HG02870 (cell line): ENCODE data around the gene ACTN1.

Source experiments
- ATAC-seq: cut with Tn5 transposase; IDR thresholded peaks from one replicate; pipeline ENCODE4 v1.9.1; 2021; ENCODE audit warnings: mild to moderate bottlenecking, moderate library complexity; ENCODE audit not compliant: unreplicated experiment

ACTN1 gene

DNA sequence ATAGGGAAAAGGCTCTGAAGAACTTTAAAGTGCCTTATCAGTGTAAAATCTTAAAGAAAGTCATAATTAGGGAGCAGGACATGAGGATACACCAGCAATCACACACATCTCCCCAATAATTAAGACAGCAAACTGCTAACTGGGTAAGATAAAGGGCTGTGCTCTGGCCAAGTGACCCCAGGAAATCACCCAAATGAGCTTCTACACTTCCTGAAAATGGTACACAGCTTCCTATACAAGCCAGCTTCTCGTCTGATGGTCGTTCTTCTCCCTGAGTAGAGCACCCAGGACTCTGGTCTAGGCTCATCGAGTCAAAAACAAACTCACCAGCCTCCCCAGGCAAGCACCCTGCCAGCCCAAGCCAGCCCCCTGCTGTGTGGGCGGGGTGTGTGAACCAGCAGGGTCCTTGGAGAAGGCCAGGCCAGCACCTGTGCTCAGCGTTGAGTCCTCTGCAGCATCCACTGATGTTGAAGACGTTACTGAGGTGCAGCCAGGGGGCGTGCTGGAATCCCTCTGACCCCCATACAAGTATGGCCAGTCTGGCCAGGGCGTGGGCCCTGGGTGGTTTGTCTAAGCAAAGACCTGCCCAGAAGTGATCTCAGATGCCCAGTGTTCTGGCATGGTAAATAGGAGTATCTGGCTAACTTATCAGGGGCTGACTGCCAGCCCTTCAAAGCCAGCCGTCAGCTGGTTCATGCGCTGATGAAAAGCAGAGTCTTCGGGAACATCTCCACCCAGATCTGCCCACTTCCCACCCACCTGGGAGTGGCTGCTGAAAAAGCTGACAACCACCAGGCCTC is 41.4 kb downstream of the ACTN1 start:
- no peak for ATAC-seq

DNA sequence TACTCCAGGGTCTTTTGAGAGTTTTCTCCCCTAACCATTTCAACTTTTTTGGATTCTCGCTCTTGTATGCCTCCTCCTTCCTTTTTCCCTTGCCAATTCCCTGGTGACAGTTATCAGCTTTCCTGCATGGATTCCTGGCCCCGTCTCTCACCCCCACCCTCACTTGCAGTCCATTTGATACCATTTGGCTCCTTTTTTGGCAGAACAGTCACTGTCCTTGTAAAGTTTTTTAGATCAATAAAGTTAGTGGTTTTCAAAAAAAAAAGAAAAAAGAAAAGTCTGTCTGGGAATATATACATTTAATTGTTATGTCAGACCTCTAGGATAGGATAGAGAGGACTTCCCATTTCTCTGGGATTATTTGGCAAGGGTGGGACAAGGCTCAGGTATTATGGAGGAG is 42.1 kb downstream of the ACTN1 start:
- ATAC-seq, result no peak

DNA sequence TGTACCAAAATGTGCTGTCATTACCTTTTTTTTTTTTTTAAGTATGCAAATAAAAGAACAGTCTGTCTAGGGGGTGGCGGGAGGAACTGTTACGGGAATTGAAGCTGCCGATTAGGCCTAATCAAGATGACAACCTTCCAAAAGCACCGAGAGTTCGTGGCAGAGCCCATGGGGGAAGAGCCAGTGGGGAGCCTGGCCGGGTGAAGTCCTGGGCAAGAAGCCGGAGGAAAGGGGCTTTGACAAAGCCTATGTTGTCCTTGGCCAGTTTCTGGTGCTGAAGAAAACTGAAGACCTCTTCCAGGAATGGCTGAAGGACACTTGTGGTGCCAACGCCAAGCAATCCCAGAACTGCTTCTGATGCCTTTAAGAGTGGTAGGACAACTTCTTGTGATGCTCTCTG is 42.6 kb downstream of the ACTN1 start:
- ATAC-seq, result no peak

DNA sequence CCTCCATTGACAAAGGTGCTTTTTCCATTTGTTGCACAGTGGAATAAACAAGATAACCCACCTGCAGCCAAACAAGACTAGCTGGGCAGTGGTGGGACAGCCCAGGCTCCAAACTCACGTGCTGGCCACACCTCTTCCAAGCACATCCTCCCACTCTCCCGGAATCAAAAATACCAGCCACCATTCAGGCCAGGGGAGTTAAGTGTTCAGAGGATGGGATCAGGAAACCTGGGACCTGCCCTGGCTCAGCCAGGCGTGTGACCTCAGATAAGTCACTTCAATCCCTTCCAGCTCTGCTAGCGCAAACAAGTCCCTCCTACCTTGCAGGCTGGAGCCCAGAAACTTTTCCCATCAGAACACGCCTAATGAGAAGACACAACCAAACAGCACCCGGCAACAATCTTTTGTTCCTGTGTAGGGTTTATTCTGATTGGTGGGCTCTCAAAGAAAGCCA is 43.3 kb downstream of the ACTN1 start:
- no peak for ATAC-seq

DNA sequence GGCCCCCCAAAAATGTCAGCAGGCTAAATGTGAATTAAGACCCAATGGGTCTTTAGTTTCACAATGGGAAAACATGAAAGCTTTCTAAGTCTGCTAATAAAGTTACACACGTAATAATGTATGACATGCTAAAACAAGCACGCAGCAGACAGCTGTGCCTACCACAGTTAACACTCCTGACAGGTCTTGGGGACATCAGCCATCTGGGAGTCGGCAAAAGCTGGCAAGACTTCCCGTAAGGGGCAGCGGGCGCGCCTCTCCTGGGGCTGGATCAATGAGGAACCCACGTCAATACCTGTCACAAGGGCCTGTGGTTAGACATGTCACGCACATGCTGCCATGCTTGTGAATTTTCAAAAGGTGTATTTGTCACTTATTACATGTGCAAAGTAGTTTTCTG is 45.0 kb downstream of the ACTN1 start:
- no peak for ATAC-seq

DNA sequence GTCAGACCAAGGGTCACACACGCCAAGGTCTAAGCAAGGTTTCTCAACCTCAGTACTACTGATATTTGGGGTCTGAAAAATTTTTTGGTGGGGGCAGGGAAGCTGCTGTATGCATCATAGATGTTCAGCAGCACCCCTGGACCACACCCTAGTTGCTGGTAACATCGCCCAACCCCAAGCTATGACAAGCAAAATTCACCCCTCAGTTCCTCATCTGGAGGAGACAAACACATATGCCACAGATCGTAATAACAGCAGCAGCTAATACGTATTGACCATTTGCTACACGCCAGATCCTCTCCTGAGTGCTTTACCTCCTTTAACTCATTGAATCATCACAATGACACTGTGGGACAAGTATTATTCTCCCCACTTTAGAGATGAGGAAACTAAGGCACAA is 46.4 kb downstream of the ACTN1 start:
- ATAC-seq, result no peak

DNA sequence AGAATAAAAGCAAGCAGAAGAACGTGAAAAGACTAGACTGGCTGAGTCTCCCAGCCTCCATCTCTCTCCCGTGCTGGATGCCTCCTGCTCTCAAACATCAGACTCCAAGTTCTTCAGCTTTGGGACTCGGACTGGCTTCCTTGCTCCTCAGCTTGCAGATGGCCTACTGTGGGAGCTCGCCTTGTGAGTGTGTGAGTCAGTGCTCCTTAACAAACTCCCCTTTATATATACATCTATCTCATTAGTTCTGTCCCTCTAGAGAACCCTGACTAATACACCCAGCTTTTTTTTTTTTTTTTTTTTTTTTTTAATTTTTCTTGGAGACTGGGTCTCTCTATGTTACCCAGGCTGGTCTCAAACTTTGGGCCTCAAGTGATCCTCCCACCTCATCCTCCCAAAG is 46.9 kb downstream of the ACTN1 start:
- no peak for ATAC-seq

DNA sequence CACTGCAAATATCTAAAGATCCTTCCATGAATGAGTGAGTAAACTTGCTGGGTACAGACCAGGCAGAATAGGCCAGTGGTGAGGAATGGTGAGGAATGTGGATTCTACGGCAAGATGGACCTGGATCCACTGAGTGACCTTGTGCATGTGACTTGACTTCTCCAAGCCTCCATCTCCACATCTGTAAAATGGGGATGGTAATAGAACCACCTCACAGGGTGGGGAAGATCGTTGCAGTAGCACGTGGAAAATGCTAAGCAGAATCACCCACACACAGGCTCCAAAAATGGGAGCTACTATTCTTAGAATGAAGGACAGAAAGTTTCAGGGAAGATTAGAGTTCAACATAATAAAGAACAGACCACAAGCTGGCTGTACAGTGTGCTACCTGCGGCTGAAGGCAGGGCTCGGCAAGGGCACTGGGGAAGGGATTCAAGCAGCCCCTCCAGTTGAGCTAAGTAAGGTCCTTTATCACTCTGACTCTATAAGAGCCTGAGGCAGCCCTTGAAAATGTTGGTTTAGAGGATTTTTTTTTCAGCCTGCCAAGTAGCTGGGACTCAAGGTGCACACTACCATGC is 47.5 kb downstream of the ACTN1 start:
- no peak for ATAC-seq

DNA sequence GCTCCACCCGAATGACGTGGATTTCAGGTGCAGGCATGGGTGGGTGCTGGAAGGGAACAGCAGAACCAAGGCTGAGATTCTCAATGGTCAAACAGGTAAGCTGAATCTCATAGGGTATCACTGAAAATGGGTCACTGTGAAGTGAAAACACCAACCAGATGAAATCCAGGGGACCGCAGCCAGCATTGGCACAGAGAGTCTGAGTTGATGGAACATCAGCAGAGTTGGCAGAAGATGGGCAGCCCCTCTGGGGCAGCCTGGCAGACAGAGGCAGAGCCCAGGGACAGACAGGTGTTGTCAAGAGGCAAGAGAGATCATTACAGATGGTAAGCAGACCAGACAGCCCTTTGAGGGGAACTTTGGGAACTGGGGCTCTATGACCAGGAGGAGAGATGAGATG is 48.0 kb downstream of the ACTN1 start:
- no peak for ATAC-seq

DNA sequence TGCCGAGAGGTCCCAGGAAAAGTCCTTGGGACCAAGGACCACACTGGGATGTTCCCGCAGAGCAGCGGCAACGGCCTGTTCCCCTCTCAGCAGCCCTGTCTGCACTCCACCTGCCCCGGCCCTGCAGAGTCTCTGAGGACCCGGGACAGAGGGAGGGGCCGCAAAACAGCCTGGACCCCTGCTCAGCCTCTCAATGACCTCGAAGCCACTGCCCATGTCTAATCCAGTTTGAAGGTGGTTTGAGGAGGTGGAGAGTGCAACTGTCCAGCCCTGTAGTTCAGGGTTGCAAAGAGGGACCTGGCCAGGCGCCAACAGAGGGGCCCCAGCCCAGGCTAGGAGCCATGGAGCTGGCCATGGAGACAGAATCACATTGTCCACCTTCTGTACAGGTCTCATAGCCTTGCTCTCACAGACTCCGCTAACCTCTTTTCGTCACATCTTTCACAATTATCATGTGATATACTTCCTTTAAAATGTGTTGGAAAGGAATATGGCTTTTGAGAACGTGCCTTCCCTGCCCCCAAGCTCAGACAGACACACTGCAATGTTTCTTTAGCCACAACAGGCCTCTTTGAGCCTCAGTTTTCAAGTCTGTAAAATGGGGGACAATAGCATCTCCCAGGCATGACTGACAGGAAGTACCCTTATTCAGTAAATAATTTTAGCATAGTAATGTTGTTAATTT is 49.3 kb downstream of the ACTN1 start:
- no peak for ATAC-seq

DNA sequence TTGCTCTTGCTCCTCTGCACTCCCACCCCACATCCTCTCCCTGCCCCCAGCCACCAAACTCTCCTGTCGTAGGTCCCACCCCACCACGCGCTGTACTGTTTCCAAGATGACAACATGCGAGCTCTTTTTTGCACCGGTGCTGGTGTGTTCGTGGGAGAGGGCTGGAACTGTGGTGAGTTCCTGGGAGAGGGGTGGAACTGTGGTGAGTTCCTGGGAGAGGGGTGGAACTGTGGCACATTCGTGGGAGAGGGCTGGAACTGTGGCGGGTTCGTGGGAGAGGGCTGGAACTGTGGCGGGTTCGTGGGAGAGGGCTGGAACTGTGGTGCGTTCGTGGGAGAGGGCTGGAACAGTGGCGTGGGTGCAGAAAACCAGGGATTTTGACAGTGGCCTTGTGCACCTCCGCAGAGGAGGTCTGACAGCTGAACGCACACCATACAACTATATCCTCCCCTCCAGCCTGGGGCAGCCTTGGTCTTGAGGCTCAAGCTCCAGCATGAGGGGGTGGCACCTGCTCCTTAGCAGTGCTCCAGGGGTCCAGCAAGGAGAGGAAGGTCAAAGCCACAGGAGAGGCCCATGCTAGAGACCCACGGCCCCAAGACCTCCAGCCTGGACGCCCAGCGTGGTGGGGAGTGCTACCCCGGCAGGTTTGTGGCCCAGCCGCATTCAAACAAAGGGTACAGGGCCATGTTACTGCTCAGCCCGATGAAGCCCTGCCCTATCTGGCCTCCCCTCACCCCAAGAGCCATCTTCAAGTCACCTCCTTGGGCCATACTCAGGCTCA is 50.1 kb downstream of the ACTN1 start:
- ATAC-seq, result no peak

DNA sequence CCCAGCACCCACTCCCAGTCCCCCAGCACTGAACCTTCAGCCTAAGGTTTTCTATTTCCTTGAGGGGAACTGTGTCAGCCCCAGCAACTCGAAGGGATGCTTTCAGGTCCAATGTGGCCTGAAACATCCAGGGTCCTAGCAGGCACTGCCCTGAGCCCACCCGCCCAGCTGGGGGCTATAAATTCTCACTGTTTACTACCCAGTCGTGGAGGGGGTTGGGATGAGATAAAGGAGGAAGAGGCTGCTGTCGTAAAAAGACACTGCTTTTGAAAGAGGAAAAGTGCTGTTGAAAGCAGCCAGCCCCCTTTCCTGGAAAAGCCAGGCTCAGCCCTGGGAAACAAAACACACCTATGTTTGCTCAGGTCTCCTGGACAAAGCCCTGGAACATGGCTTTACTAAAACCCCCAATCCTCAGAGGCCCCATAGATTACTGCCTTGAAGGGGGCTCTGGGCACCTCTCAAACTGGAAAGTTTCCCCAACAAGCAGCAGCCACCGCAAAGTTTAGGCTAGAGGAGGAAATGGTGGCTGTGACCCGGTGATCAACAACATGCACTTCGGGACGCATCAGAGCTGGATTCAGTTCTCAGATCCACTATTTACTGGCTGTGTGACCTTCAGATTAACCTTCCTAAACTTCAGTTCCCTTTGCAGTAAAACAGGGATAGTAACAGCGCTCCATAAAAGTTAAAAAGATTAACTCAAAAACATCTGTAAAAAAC is 51.0 kb downstream of the ACTN1 start:
- no peak for ATAC-seq

DNA sequence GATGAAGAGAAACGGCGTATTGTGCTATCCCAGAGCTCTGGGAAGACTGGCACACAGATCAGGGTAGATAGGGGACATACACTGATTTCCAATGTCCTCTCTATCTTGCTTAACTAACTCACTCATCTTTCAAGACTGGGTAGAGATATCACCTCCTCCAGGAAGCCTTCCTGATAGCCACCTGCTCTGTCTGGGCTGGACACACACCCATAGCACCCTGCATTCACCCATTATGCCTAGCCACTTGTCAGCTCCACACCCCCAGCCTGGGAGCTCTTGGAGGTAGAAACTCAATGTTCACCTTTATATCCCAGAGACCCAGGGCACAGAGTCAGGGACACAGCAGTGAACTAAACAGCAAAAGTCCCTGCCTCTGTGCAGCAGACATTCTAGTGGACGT is 52.0 kb downstream of the ACTN1 start:
- no peak for ATAC-seq

DNA sequence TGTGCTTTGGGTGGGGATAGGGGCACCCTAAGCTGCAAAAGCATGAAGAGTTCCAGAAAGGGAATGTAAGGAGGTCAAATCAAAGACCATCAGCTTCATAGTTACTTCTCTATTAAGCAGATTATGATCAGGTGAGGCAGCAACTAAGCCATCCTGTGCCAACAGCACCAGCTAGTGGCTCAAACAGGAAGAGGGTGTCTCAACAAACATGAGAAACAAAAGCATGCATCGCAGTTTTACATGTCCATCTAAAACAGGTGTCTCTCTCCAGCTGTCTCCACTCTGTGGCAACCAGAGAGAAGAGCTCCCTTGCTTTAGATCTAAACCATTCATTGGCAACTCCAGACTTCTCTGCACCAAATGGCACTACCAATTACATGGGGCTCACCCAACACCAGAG is 52.9 kb downstream of the ACTN1 start:
- ATAC-seq, result no peak

DNA sequence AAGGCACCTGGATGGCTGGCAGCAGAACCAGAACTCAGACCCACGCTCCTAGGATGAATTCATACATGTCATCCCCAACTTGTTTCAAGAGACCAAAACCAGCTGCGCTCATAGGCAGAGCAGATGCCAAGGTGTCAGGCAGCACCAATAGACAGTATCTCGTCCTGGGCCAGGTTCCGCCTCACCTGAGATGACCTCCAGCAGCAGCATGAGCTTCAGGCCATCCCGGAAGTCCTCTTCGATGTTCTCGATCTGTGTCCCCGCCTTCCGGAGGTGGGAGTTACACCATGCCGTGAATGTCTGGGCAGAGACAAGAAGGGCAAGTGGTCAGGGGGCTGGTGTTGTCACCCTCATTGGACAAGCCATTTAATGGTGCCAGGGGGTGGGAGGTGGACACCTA is 53.7 kb downstream of the ACTN1 start:
- ATAC-seq, result no peak

DNA sequence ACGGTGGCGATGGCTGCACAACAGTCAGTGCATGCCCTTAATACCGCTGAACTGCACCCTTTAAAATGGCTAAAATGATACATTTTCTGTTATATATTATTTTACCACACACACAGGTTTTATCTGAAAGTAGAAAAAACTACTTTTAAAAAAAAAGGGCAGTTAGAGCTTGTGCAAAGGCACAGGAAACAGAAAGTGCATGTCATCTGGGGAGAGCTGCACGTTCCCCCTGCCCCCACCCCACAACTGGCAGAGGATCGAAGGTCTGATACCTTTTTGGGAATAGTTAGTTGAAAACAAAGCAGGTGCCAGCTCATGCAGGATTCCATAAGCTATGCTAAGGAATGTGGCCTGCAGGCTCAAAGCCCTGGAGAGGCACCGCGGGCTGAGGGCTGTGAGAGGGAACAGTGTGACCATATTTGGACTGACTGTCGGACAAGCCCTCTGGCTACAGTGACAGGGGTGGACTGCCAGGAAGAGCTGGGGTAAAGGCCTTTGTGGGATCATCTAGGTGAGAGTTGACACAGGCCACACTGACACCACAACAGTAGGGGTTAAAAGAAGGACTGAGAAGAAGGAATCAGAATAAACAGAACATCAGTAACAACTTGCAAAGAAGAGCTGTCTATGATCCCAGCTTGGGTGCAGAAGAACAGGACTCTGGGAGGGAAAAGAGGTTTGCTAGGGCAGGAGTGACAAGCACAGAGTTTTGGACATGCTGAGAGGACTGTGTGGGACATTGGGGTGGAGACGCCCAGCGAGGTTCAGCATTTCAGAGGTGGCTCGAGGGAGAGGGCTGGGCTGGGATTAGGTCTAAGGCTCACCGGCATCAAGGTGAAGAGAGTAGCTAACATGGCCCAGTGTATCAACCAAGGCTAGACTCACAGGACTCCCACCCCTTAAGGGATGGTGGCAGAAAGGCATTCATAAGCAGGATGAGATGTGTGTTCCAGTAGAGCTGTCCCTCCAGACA is 54.6 kb downstream of the ACTN1 start:
- ATAC-seq, result no peak

DNA sequence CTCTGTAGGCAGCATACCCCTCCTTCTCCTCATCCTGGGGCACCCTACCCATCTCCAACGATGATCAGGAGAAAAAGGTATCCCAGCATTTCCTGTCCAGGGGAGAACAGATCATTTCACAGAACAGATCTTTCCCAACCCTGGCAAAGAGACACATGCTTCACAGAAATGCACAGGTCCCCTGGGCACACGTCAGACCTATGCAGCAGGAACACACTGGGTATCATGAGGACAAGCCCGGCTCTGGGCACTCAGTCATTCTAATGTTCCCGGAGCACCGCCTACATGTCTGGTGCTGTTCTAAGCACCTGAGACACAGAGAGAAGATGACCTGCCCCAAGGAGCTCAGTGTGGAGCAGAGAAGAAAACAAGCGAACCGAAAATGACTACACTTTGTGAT is 56.2 kb downstream of the ACTN1 start:
- ATAC-seq, result no peak

DNA sequence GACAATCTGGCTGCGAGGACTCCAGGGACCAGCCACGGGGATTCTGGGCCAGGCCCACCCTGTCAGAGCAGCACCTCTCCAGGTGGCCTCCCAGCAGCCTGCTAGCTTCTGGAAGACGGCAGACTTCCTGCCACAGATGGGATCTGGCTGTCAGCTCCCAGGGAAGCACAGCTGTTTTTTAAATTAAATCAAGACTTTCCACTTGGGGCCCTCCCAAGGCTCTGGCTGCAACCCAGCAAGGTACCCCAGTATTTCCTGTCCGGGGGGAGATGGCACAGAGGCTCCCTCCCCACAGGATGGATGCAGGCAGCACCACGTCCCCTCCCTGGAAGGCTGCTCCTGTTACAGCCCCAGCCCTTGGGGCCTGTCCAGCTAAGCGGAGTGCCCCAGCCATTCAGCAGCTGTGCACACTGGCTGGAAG is 56.9 kb downstream of the ACTN1 start:
- ATAC-seq, result no peak

DNA sequence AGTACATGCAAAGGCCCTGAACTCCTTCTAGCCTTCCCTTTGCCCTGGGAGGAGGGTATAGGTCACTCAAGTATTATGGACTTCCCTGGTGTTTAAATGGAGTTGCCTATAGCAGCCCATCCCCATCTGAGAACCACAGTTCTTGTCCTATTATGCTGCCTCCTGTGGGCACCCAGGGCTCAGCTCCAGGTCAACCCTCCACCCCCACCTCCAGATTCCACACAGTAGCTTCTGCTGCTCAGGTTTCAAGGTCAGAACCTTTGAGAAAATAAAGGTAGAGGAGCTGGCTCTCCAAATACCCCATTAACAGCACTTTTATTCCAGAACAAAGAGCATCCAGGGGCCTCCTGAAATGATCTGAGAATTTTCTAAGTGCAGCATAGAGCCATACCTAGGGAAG is 57.4 kb downstream of the ACTN1 start:
- no peak for ATAC-seq

DNA sequence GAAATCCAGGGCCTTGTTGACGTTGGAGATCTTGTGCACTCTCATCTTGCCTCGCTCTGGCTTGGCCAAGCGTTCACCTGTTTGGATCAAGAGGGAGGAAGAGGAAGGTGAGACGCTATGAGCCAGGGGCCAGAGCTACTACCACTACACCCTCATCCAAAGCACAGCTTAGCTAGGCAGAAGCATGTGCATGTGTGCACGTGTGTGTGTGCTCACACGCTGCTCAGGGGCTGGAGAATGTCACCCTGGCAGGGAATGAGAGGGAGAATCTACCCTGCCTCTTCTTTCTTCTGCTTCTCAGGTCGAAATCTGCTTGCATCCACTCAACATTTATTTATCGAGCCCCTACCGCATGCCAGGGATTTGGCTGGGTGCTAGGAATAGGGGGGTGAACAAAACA is 58.1 kb downstream of the ACTN1 start:
- ATAC-seq, result no peak
